Medulla oblongata (tissue), 1 donor: ENCODE data around the gene DDIT3.
"Not testable (repeated sequence)": the region's sequence is repeated elsewhere in the genome, so short reads cannot be mapped to it uniquely, and the experiment has no call there.

Source experiments
- DNase-seq: peaks from one replicate; pipeline ENCODE4 v3.0.0-alpha.2; 2015; ENCODE audit errors: extremely low spot score

Gene DDIT3

GRCh38 chr12:57520053-57520818 is at the start of gene DDIT3:
Gene DDIT3 (minus strand): TSS chr12:57520514. CDS start chr12:57517406, 3,108 bp downstream.
- DNase-seq: peak; percentile 99

- DNase-seq: no peak
Measured at GRCh38 chr12:57569858-57570257, 49.5 kb upstream of the DDIT3 start.

GRCh38 chr12:57568838-57569237 is 48.5 kb upstream of the DDIT3 start:
- no peak for DNase-seq

GRCh38 chr12:57564178-57564740 is 43.9 kb upstream of the DDIT3 start:
- no peak for DNase-seq

- no peak for DNase-seq
Measured at GRCh38 chr12:57563358-57563757, 43.0 kb upstream of the DDIT3 start.

GRCh38 chr12:57561117-57561516 is 40.8 kb upstream of the DDIT3 start:
- not testable (repeated sequence) for DNase-seq

- DNase-seq: no peak
Measured at GRCh38 chr12:57560516-57560915, 40.2 kb upstream of the DDIT3 start.

- DNase-seq: no peak
Measured at GRCh38 chr12:57558864-57559263, 38.5 kb upstream of the DDIT3 start.

- DNase-seq: no peak
Measured at GRCh38 chr12:57554897-57555296, 34.6 kb upstream of the DDIT3 start.

GRCh38 chr12:57554453-57554852 is 34.1 kb upstream of the DDIT3 start:
- no peak for DNase-seq

GRCh38 chr12:57553343-57554202 is 33.3 kb upstream of the DDIT3 start:
- no peak for DNase-seq

- no peak for DNase-seq
Measured at GRCh38 chr12:57552835-57553313, 32.6 kb upstream of the DDIT3 start.

GRCh38 chr12:57552306-57552651 is 32.0 kb upstream of the DDIT3 start:
- DNase-seq: no peak

- no peak for DNase-seq
Measured at GRCh38 chr12:57551637-57552305, 31.5 kb upstream of the DDIT3 start.

- no peak for DNase-seq
Measured at GRCh38 chr12:57550641-57551549, 30.6 kb upstream of the DDIT3 start.

- DNase-seq: peak; percentile 57
Measured at GRCh38 chr12:57549909-57550640, 29.8 kb upstream of the DDIT3 start, which contains the start of gene KIF5A. Gene KIF5A (plus strand): TSS chr12:57550044. CDS start chr12:57550272, 228 bp downstream.

- DNase-seq: no peak
Measured at GRCh38 chr12:57549203-57549908, 29.0 kb upstream of the DDIT3 start.

- DNase-seq: no peak
Measured at GRCh38 chr12:57548488-57548887, 28.2 kb upstream of the DDIT3 start.

- no peak for DNase-seq
Measured at GRCh38 chr12:57548013-57548315, 27.6 kb upstream of the DDIT3 start.
